ENCODE measurements around the gene MAP2K3.

- TF ChIP-seq PATZ1 (CRISPR knock-in tag; IDR thresholded peaks at IDR 0.05; ENCODE audit: borderline replicate concordance) (no peak), PPARA (CRISPR knock-in tag; IDR thresholded peaks at IDR 0.05; ENCODE audit: borderline replicate concordance) (no peak), ZNF8 (CRISPR knock-in tag; IDR thresholded peaks at IDR 0.05) (no peak), TSHZ2 (CRISPR knock-in tag; IDR thresholded peaks at IDR 0.05) (no peak), ARNTL (CRISPR knock-in tag; IDR thresholded peaks at IDR 0.05; ENCODE audit: borderline replicate concordance, low read depth) (no peak), GLIS3 (CRISPR knock-in tag; IDR thresholded peaks at IDR 0.05) (no peak), RARB (CRISPR knock-in tag; IDR thresholded peaks at IDR 0.05) (no peak)
Measured at GRCh38 chr17:21285164-21286065, 904 bp downstream of the MAP2K3 start.
